Keratinocyte (primary cell): ENCODE measurements around the gene CCSAP. TPM values are rescaled to one million over a fixed set of nuclear protein-coding genes. Genes with fewer than 3 reads are reported as not detected.

ENCODE experiments used
- DNase-seq: peaks from one replicate; pipeline ENCODE4 v3.0.0-alpha.2; 2011; ENCODE audit warnings: low read depth, missing footprints, low spot score
- FAIRE-seq: peaks from 2 replicates; lab custom pipeline; 2011; peaks lifted over from hg19 to GRCh38; lab: Jason Lieb, UNC
- H2AFZ ChIP-seq: 2 replicates; pipeline ENCODE4 v1.6.0; 2012; ENCODE audit warnings: low read length, control low read depth, inconsistent platforms; ENCODE audit not compliant: control insufficient read depth
- H3K27ac ChIP-seq: 2 replicates; pipeline ENCODE4 v1.5.1; 2011; ENCODE audit warnings: low read length; ENCODE audit not compliant: control insufficient read depth, insufficient read depth
- H3K27me3 ChIP-seq: 3 replicates; pipeline ENCODE4 v1.6.0; 2011; ENCODE audit warnings: low read length; ENCODE audit not compliant: control insufficient read depth, insufficient read depth; ENCODE audit errors: extremely low read depth
- H3K36me3 ChIP-seq, 2 experiments: 2 replicates in 1 of 2; 3 replicates in 1 of 2; pipeline ENCODE4 v1.5.1; 2011; ENCODE audit warnings: low read length in 2 of 2, mild to moderate bottlenecking in 1 of 2; ENCODE audit not compliant: control insufficient read depth in 2 of 2, insufficient read depth in 2 of 2; ENCODE audit errors: extremely low read depth in 1 of 2
- H3K4me1 ChIP-seq: 3 replicates; pipeline ENCODE4 v1.5.1; 2011; ENCODE audit warnings: low read length; ENCODE audit not compliant: control insufficient read depth, insufficient read depth; ENCODE audit errors: extremely low read depth
- H3K4me2 ChIP-seq: 3 replicates; pipeline ENCODE4 v1.6.0; 2011; ENCODE audit warnings: low read depth, low read length; ENCODE audit not compliant: control insufficient read depth, insufficient read depth; ENCODE audit errors: extremely low read depth
- H3K4me3 ChIP-seq, 3 experiments: fragments of 200-600 bp in 1 of 3; sonication (generic) in 1 of 3; 2 replicates in 2 of 3; 3 replicates in 1 of 3; pipeline ENCODE4 v1.5.1; 2011 to 2016; ENCODE audit warnings: low read length in 3 of 3, mild to moderate bottlenecking in 3 of 3, control low read depth in 2 of 3, inconsistent platforms in 1 of 3, low read depth in 1 of 3, mixed read lengths in 1 of 3, mixed run types in 1 of 3, moderate library complexity in 1 of 3; ENCODE audit not compliant: control insufficient read depth in 2 of 3, insufficient read depth in 2 of 3; ENCODE audit errors: extremely low read depth in 1 of 3
- H3K79me2 ChIP-seq: 2 replicates; pipeline ENCODE4 v1.6.0; 2012; ENCODE audit warnings: low read length; ENCODE audit not compliant: control insufficient read depth, insufficient read depth
- H3K9ac ChIP-seq: 3 replicates; pipeline ENCODE4 v1.6.0; 2011; ENCODE audit warnings: low read length; ENCODE audit not compliant: control insufficient read depth, insufficient read depth; ENCODE audit errors: extremely low read depth
- H3K9me1 ChIP-seq: 3 replicates; pipeline ENCODE4 v1.6.0; 2011; ENCODE audit warnings: low read length; ENCODE audit not compliant: control insufficient read depth, insufficient read depth; ENCODE audit errors: extremely low read depth
- H3K9me3 ChIP-seq: 2 replicates; pipeline ENCODE4 v1.5.1; 2012; ENCODE audit warnings: low read depth, low read length; ENCODE audit not compliant: control insufficient read depth
- H4K20me1 ChIP-seq: 3 replicates; pipeline ENCODE4 v1.6.0; 2011; ENCODE audit warnings: low read length; ENCODE audit not compliant: control insufficient read depth, insufficient read depth; ENCODE audit errors: extremely low read depth
- EZH2 ChIP-seq: IDR thresholded peaks from one replicate; pipeline ENCODE4 v1.6.1; 2012; ENCODE audit warnings: inconsistent platforms, mild to moderate bottlenecking, low read length, moderate library complexity
- dilution Hi-C: fragments of 300-500 bp; cut with MboI; formaldehyde crosslinking; loops from one replicate; pipeline ENCODE4 v1.7.0; 2020; ENCODE audit warnings: low sequenced_read_pairs; ENCODE audit not compliant: extremely low pct_ligation_motif_present
- polyA plus RNA-seq, 5 experiments: library from polyadenylated mRNA; depleted of rRNA in 3 of 5; stranded (reverse) in 3 of 5; stranded (forward) in 1 of 5; unstranded in 1 of 5; fragments of >200 nt; gene quantifications; 1 replicate in 1 of 5; 2 replicates in 3 of 5; 3 replicates in 1 of 5; pipeline versions ENCODE4 v1.2.1 to v1.2.3, GENCODE V29; 2011 to 2012; ENCODE audit warnings: missing spikeins in 2 of 5, low read depth in 1 of 5, low replicate concordance in 1 of 5
- TF ChIP-seq, protein P1 (sequence below), 3 experiments: IDR thresholded peaks in 1 of 3; conservative IDR thresholded peaks in 1 of 3; optimal IDR thresholded peaks in 1 of 3; 2 replicates in 2 of 3; 3 replicates in 1 of 3; pipeline versions ENCODE3 to v1.5.1; 2011; ENCODE audit warnings: low read length in 3 of 3, mild to moderate bottlenecking in 3 of 3, moderate library complexity in 2 of 3, control low read depth in 1 of 3, inconsistent platforms in 1 of 3; ENCODE audit not compliant: insufficient read depth in 2 of 3; ENCODE audit errors: extremely low read depth in 1 of 3

The CCSAP gene
- polyA plus RNA-seq, 1 donor (not counting 4 experiments of a cell fraction or from before 2014, with no cell fraction given) = 6.5 TPM

DNA sequence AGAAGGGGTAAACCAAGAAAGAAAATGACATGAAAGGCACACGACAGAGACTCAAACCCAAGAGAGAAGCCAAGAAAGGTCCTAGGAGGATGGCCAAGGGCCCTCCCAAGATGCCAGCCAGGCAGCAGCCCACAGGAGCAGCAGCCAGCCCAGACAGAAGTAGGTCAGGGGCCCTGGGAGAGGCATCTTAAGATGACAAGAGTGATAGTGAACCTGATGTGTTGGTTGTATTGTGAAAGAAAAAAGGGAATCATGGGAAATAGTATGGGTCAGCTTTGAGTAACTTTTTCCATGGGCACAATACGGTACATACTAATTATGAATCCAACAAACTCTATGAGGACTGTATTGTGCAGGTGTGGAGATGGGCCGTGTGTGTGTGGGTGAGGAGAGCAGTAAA, 3.3 kb downstream of the CCSAP start:
- no peaks in the 10 kb centered on the region for H4K20me1 ChIP-seq
- H3K9me1 ChIP-seq = peaks cover 3% of the 10 kb centered on the region
- no peak overlapping the region for H3K4me3 ChIP-seq
- H3K9ac ChIP-seq = no peak overlapping the region
- H3K27ac ChIP-seq = no peak overlapping the region
- TF ChIP-seq EZH2 = no peak
- TF ChIP-seq, protein P1, sequence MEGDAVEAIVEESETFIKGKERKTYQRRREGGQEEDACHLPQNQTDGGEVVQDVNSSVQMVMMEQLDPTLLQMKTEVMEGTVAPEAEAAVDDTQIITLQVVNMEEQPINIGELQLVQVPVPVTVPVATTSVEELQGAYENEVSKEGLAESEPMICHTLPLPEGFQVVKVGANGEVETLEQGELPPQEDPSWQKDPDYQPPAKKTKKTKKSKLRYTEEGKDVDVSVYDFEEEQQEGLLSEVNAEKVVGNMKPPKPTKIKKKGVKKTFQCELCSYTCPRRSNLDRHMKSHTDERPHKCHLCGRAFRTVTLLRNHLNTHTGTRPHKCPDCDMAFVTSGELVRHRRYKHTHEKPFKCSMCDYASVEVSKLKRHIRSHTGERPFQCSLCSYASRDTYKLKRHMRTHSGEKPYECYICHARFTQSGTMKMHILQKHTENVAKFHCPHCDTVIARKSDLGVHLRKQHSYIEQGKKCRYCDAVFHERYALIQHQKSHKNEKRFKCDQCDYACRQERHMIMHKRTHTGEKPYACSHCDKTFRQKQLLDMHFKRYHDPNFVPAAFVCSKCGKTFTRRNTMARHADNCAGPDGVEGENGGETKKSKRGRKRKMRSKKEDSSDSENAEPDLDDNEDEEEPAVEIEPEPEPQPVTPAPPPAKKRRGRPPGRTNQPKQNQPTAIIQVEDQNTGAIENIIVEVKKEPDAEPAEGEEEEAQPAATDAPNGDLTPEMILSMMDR (optimal IDR thresholded peaks at IDR 0.05 in 1 of 3, IDR thresholded peaks at IDR 0.05 in 1 of 3, conservative IDR thresholded peaks at IDR 0.05 in 1 of 3; ENCODE audit: extremely low read depth in 1 of 3, insufficient read depth in 2 of 3, low read length in 3 of 3) = no peak
- no peak overlapping the region for H2AFZ ChIP-seq
- no peak overlapping the region for H3K4me2 ChIP-seq
- dilution Hi-C loops = no loop called here
- H3K36me3 ChIP-seq = peaks cover 0 to 2% of the 10 kb centered on the region in 2 experiments
- no peak for DNase-seq
- H3K4me1 ChIP-seq = peaks cover 3% of the 10 kb centered on the region
- peaks cover 3% of the 10 kb centered on the region for H3K27me3 ChIP-seq
- H3K79me2 ChIP-seq = peaks cover 28% of the 10 kb centered on the region
- no peak for FAIRE-seq
- no peaks in the 10 kb centered on the region for H3K9me3 ChIP-seq

DNA sequence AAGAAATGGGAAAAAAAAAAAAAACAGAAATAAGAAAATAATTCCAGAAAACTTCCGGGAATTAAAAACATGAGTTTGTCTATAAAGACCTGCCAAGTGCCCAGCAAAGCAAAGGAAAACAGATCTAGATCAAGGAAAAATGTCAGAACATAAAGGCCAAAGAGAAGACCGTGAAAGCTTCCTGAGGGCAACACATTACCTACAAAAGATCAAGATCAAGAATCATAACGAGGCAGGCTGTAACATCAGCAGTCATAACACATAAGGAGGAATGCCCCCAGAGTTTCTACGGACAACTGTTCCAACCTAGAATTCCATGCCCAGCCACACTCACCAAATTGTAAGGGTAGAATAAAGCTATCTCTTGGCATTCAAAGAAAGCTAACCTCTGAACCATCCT, 3.8 kb downstream of the CCSAP start:
- no peak overlapping the region for H2AFZ ChIP-seq
- H3K79me2 ChIP-seq = peaks cover 28% of the 10 kb centered on the region
- H4K20me1 ChIP-seq = no peaks in the 10 kb centered on the region
- H3K27me3 ChIP-seq = peaks cover under 1% of the 10 kb centered on the region
- dilution Hi-C loops = no loop called here
- no peaks in the 10 kb centered on the region for H3K9me3 ChIP-seq
- H3K4me1 ChIP-seq = peaks cover 3% of the 10 kb centered on the region
- no peak for TF ChIP-seq EZH2
- TF ChIP-seq, protein P1 (optimal IDR thresholded peaks at IDR 0.05 in 1 of 3, IDR thresholded peaks at IDR 0.05 in 1 of 3, conservative IDR thresholded peaks at IDR 0.05 in 1 of 3; ENCODE audit: extremely low read depth in 1 of 3, insufficient read depth in 2 of 3, low read length in 3 of 3) = no peak
- FAIRE-seq = no peak
- no peak for DNase-seq
- H3K9me1 ChIP-seq = peaks cover 3% of the 10 kb centered on the region
- peaks cover 0 to 2% of the 10 kb centered on the region in 2 experiments for H3K36me3 ChIP-seq
- no peak overlapping the region for H3K9ac ChIP-seq
- H3K4me3 ChIP-seq = no peak overlapping the region
- no peak overlapping the region for H3K27ac ChIP-seq
- H3K4me2 ChIP-seq = no peak overlapping the region
